ENCODE results near the gene NKX2-4. TPM values are rescaled to one million over a fixed set of nuclear protein-coding genes. Genes with fewer than 3 reads are reported as not detected.

NKX2-4 gene
- total and polyA plus RNA-seq, 8 donors = not detected

DNA sequence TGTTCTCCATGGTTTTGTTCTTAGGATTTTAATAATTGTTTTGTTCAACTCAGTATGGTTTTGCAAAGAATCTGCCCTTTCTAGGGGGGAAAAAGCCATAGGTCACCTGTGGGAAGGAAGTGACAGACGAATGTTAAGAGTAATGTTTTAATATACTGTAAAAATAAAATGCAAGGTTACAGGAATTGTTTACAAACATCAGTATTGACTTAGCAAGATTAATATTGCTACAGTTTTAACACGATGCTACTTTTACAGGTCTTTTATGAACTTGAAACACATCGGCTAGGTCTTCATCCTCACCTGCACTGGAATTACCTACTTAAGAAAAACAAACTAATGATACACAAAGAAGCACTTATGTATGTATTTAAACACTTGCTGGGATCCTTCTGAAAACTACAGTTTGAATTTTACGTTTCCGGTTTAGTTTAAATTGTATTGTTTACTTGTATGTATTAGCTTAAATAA lies 1.7 kb upstream of the NKX2-4 start:
- DNase-seq = peak in 1 of 2 donors; percentile 8
- TF ChIP-seq POLR2A (IDR thresholded peaks at IDR 0.05) (no peak), POLR2AphosphoS5 (IDR thresholded peaks at IDR 0.05) (no peak), CTCF (IDR thresholded peaks at IDR 0.05) (no peak), EP300 (IDR thresholded peaks at IDR 0.05) (no peak)
- Histone ChIP-seq H3K4me1 (peaks cover 16 to 25% (median 19%) of the 10 kb centered on the region in 4 donors), H3K4me3 (no peak overlapping the region), H3K27ac (no peak overlapping the region), H3K36me3 (no peaks in the 10 kb centered on the region), H3K27me3 (peaks cover 22 to 91% (median 65%) of the 10 kb centered on the region in 3 donors), H3K9me3 (peaks cover 0 to 22% (median 4%) of the 10 kb centered on the region in 4 donors)
- WGBS, 5 donors = 21 to 47% (median 25%) methylated on average over 5 of the region's 5 CpGs
- intact Hi-C loops (cut with DNase I; ENCODE audit: low total_unique reads) = loop anchor here (10.0 kb wide), 1 partner anchor 64 kb away; no protein-coding TSS in a partner anchor

GRCh38 chr20:21398109-21399004 lies 1.0 kb upstream of the NKX2-4 start:
- Histone ChIP-seq H3K27ac (no peak overlapping the region), H3K4me1 (peaks cover 16 to 25% (median 19%) of the 10 kb centered on the region in 4 donors), H3K4me3 (no peak overlapping the region), H3K27me3 (peaks cover 22 to 98% (median 71%) of the 10 kb centered on the region in 3 donors), H3K9me3 (peaks cover 0 to 22% (median 4%) of the 10 kb centered on the region in 4 donors), H3K36me3 (no peaks in the 10 kb centered on the region)
- TF ChIP-seq EP300 (IDR thresholded peaks at IDR 0.05) (no peak), POLR2AphosphoS5 (IDR thresholded peaks at IDR 0.05) (no peak), POLR2A (IDR thresholded peaks at IDR 0.05) (no peak), CTCF (IDR thresholded peaks at IDR 0.05) (no peak)
- WGBS, 5 donors = 21 to 37% (median 26%) methylated on average over 10 of the region's 10 CpGs
- intact Hi-C loops (cut with DNase I; ENCODE audit: low total_unique reads) = loop anchor here (10.0 kb wide), 1 partner anchor 64 kb away; no protein-coding TSS in a partner anchor
- DNase-seq = peak in 1 of 2 donors; percentile 7

GRCh38 chr20:21396599-21397340 lies 556 bp downstream of the NKX2-4 start:
- peak overlapping the region; percentile 10 to 39 (median 22) for H3K4me3 ChIP-seq
- 3 to 16% (median 5%) methylated on average over 20 to 116 of the region's 116 CpGs for WGBS, 5 donors
- peak in 1 of 2 donors; percentile 45 for DNase-seq

More at GRCh38 chr20:21396599-21397340, 556 bp downstream of the NKX2-4 start:
- Histone ChIP-seq H3K4me1 (peaks cover 16 to 28% (median 20%) of the 10 kb centered on the region in 4 donors), H3K9me3 (peaks cover 0 to 22% (median 4%) of the 10 kb centered on the region in 4 donors), H3K36me3 (no peaks in the 10 kb centered on the region), H3K27ac (no peak overlapping the region), H3K27me3 (peaks cover 22 to 100% (median 83%) of the 10 kb centered on the region in 3 donors)
- TF ChIP-seq POLR2A (IDR thresholded peaks at IDR 0.05) (no peak), POLR2AphosphoS5 (IDR thresholded peaks at IDR 0.05) (no peak), CTCF (IDR thresholded peaks at IDR 0.05) (no peak), EP300 (IDR thresholded peaks at IDR 0.05) (no peak)
- intact Hi-C loops (cut with DNase I; ENCODE audit: low total_unique reads) = loop anchor here (10.0 kb wide), 1 partner anchor 62 kb away; no protein-coding TSS in a partner anchor
